LNCaP clone FGC (cell line): ENCODE data around the gene SLC13A3.

Experiments
- DNase-seq: peaks from one replicate; pipeline ENCODE4 v3.0.0-alpha.2; 2011; ENCODE audit warnings: low read depth
- H3K4me3 ChIP-seq: 2 replicates; pipeline ENCODE4 v1.5.1; 2011; ENCODE audit warnings: mild to moderate bottlenecking, low read depth, low read length, control low read depth
- CTCF ChIP-seq: IDR thresholded peaks from 2 replicates; pipeline ENCODE4 v1.5.1; 2012; ENCODE audit warnings: mild to moderate bottlenecking; ENCODE audit not compliant: control insufficient read depth, insufficient read depth; ENCODE audit errors: extremely low read depth

Gene SLC13A3

GRCh38 chr20:46644160-46644559, 7.1 kb downstream of the SLC13A3 start:
- H3K4me3 ChIP-seq: no peak overlapping the region
- TF ChIP-seq CTCF: no peak
- no peak for DNase-seq

GRCh38 chr20:46642969-46643343, 8.3 kb downstream of the SLC13A3 start:
- no peak for TF ChIP-seq CTCF
- no peak for DNase-seq

GRCh38 chr20:46642265-46642968, 8.8 kb downstream of the SLC13A3 start:
- H3K4me3 ChIP-seq: no peak overlapping the region
- no peak for DNase-seq
- no peak for TF ChIP-seq CTCF

More at GRCh38 chr20:46642969-46643343, 8.3 kb downstream of the SLC13A3 start:
- H3K4me3 ChIP-seq: no peak overlapping the region

GRCh38 chr20:46641424-46641823, 9.8 kb downstream of the SLC13A3 start:
- H3K4me3 ChIP-seq: no peak overlapping the region
- DNase-seq: no peak
- no peak for TF ChIP-seq CTCF

GRCh38 chr20:46640536-46641311, 10.5 kb downstream of the SLC13A3 start:
- H3K4me3 ChIP-seq: no peak overlapping the region
- TF ChIP-seq CTCF: no peak
- peak; percentile 10 for DNase-seq

GRCh38 chr20:46640044-46640443, 11.2 kb downstream of the SLC13A3 start:
- TF ChIP-seq CTCF: no peak
- no peak overlapping the region for H3K4me3 ChIP-seq
- DNase-seq: no peak
